Fibroblast of the aortic adventitia (primary cell): ENCODE data around the gene ZSCAN22. TPM values are rescaled to one million over a fixed set of nuclear protein-coding genes. Genes with fewer than 3 reads are reported as not detected.
A peak's percentile ranks its signal among the peaks of the same experiment; 100 is the strongest.

ENCODE experiments used
- DNase-seq: peaks from one replicate; pipeline ENCODE4 v3.0.0-alpha.2; 2010; ENCODE audit warnings: low read depth
- H3K4me3 ChIP-seq: 2 replicates; pipeline ENCODE4 v1.5.1; 2011; ENCODE audit warnings: low read depth, mild to moderate bottlenecking, control low read depth, low read length, moderate library complexity
- total RNA-seq: library from RNA; depleted of rRNA; stranded (reverse); fragments of >200 nt; gene quantifications from 2 replicates; pipeline ENCODE4 v1.2.3, GENCODE V29; 2012; ENCODE audit warnings: low replicate concordance
- TF ChIP-seq, protein P1 (sequence below): IDR thresholded peaks from 2 replicates; pipeline ENCODE4 v1.5.1; 2011; ENCODE audit warnings: mild to moderate bottlenecking, low read length, control low read depth, inconsistent platforms; ENCODE audit not compliant: insufficient read depth

The ZSCAN22 gene
- total RNA-seq, 1 donor, result 4.1 TPM

GRCh38 chr19:58317476-58318072 is 9.2 kb upstream of the ZSCAN22 start:
- TF ChIP-seq, protein P1, sequence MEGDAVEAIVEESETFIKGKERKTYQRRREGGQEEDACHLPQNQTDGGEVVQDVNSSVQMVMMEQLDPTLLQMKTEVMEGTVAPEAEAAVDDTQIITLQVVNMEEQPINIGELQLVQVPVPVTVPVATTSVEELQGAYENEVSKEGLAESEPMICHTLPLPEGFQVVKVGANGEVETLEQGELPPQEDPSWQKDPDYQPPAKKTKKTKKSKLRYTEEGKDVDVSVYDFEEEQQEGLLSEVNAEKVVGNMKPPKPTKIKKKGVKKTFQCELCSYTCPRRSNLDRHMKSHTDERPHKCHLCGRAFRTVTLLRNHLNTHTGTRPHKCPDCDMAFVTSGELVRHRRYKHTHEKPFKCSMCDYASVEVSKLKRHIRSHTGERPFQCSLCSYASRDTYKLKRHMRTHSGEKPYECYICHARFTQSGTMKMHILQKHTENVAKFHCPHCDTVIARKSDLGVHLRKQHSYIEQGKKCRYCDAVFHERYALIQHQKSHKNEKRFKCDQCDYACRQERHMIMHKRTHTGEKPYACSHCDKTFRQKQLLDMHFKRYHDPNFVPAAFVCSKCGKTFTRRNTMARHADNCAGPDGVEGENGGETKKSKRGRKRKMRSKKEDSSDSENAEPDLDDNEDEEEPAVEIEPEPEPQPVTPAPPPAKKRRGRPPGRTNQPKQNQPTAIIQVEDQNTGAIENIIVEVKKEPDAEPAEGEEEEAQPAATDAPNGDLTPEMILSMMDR, result no peak
- H3K4me3 ChIP-seq, result no peak overlapping the region
- DNase-seq, result peak; percentile 62

- no peak for DNase-seq
- TF ChIP-seq, protein P1, result no peak
Measured at GRCh38 chr19:58318297-58318696, 8.5 kb upstream of the ZSCAN22 start.

DNA sequence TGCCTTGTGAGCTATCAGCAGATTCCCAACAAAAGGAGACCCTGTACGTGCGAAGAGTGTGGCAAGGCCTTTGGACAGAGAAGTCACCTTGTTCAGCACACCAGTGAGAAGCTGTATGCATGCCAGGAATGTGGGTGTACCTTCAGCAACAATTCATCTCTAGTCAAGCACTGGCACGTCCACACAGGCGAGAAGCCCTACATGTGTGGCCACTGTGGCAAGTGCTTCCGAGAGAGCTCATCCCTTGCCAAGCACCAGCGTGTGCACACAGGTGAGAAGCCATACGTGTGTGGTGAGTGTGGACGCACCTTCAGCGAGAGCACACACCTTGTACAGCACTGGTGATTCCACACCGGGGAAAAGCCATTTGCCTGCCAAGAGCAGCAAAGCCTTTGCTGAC is 7.6 kb upstream of the ZSCAN22 start:
- TF ChIP-seq, protein P1, result no peak
- no peak for DNase-seq
- H3K4me3 ChIP-seq, result no peak overlapping the region

More at GRCh38 chr19:58318297-58318696, 8.5 kb upstream of the ZSCAN22 start:
- H3K4me3 ChIP-seq, result no peak overlapping the region

DNA sequence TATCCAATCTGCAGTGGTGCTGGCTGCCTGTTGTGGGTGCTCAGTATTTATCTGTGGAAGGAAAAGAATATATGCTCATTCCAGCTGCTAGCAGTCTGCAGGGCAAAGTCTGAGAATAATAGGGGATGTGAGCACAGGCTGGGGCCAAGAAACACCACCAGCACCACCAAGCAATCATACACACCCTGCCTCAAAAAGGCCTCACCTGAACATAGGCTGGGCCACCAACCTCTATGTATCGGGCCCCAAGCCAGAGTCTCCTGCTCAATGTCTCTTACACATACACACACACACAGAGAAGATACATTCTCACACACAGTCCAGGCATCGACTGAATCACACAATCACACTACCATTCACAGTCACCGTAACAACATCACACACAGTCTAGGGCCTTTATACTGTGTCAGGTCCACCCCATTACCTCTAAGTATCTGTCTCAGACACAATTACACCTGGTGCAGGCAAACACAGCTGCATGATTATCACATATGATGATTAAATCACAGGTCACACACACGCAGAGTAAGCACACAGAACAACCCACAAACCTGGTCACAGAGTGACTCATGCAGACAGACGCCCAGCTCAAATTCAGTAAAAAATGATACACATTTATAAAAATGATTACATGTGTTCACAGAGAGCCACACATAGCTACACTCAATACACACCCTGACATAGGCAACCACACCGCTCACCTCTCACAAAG is 1.3 kb upstream of the ZSCAN22 start:
- DNase-seq, result no peak
- peak overlapping the region; percentile 78 for H3K4me3 ChIP-seq
- TF ChIP-seq, protein P1, result no peak

DNA sequence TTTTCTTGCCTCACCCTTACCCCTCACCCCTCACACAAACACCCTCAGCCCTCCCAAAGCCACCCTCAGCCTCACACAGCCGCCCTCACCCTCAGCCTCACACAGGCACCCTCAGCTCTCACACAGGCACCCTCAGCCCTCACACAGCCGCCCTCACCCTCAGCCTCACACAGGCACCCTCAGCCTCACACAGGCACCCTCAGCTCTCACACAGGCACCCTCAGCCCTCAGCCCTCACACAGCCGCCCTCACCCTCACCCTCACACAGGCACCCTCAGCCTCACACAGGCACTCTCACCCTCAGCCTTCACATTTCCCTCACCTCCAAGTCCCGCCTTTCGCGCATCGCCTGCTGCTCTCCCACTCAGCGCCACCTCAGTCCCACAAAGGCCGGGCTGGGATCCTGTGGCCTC is 287 bp upstream of the ZSCAN22 start:
- DNase-seq, result no peak
- TF ChIP-seq, protein P1, result no peak
- H3K4me3 ChIP-seq, result peak overlapping the region; percentile 78

GRCh38 chr19:58328999-58329398 is 2.2 kb downstream of the ZSCAN22 start:
- no peak overlapping the region for H3K4me3 ChIP-seq
- DNase-seq, result no peak
- TF ChIP-seq, protein P1, result no peak
